Endothelial cell of umbilical vein (primary cell): ENCODE data around the gene PEX19. TPM values are rescaled to one million over a fixed set of nuclear protein-coding genes. Genes with fewer than 3 reads are reported as not detected.
A peak's percentile ranks its signal among the peaks of the same experiment; 100 is the strongest.

Source experiments
- BruUV-seq: library from RNA; stranded (reverse); fragments of 400-500 nt; replicated peaks from 2 replicates; lab custom pipeline; 2021; lab: Mats Ljungman, UMichigan
- CTCF ChIA-PET: fragments of 300-600, 350-600 bp; sonication (Branson Sonifier 250); formaldehyde crosslinking; loops from one replicate; lab custom pipeline; 2021; ENCODE audit warnings: antibody characterized with exemption, inconsistent platforms; lab: Charles Lee
- POLR2A ChIA-PET: fragments of 300-600, 350-600 bp; sonication (Branson Sonifier 250); formaldehyde crosslinking; loops from one replicate; lab custom pipeline; 2021; ENCODE audit warnings: antibody characterized with exemption, inconsistent platforms; lab: Charles Lee
- DNase-seq: peaks from one replicate; pipeline ENCODE4 v3.0.0-alpha.2; 2011; ENCODE audit warnings: low read depth, low spot score
- FAIRE-seq: peaks from 2 replicates; lab custom pipeline; 2011; peaks lifted over from hg19 to GRCh38; lab: Jason Lieb, UNC
- H2AFZ ChIP-seq: 2 replicates; pipeline ENCODE4 v1.6.0; 2012; ENCODE audit warnings: low read depth, low read length, control low read depth, inconsistent platforms
- H3K27ac ChIP-seq: 2 replicates; pipeline ENCODE4 v1.5.1; 2011; ENCODE audit warnings: low read depth, mild to moderate bottlenecking, control low read depth, low read length, moderate library complexity; ENCODE audit not compliant: insufficient read depth
- H3K27me3 ChIP-seq, 2 experiments: 2 replicates each; pipeline versions ENCODE4 v1.6.0 to v1.6.1; 2011; ENCODE audit warnings: low read length in 2 of 2, mixed read lengths in 1 of 2; ENCODE audit not compliant: control insufficient read depth in 2 of 2, insufficient read depth in 2 of 2
- H3K36me3 ChIP-seq, 2 experiments: 2 replicates in 1 of 2; 3 replicates in 1 of 2; pipeline ENCODE4 v1.5.1; 2011; ENCODE audit warnings: low read length in 2 of 2, mild to moderate bottlenecking in 1 of 2, moderate library complexity in 1 of 2; ENCODE audit not compliant: control insufficient read depth in 2 of 2, insufficient read depth in 2 of 2; ENCODE audit errors: extremely low read depth in 1 of 2
- H3K4me1 ChIP-seq: 3 replicates; pipeline ENCODE4 v1.5.1; 2011; ENCODE audit warnings: mild to moderate bottlenecking, low read length; ENCODE audit not compliant: control insufficient read depth, insufficient read depth; ENCODE audit errors: extremely low read depth
- H3K4me2 ChIP-seq: 2 replicates; pipeline ENCODE4 v1.6.1; 2011; ENCODE audit warnings: low read length, control low read depth, mixed read lengths; ENCODE audit not compliant: insufficient read depth
- H3K4me3 ChIP-seq, 3 experiments: fragments of 200-600 bp in 1 of 3; sonication (generic), shearing (Covaris generic) in 1 of 3; replicated peaks in 1 of 3; 2 replicates each; pipeline ENCODE4 v1.5.1; 2011 to 2016; ENCODE audit warnings: control low read depth in 3 of 3, low read length in 3 of 3, mild to moderate bottlenecking in 2 of 3, inconsistent platforms in 1 of 3, low read depth in 1 of 3, moderate library complexity in 1 of 3; ENCODE audit not compliant: insufficient read depth in 1 of 3
- H3K79me2 ChIP-seq: 2 replicates; pipeline ENCODE4 v1.6.0; 2012; ENCODE audit warnings: low read length, inconsistent platforms; ENCODE audit not compliant: control insufficient read depth, insufficient read depth
- H3K9ac ChIP-seq: replicated peaks from 2 replicates; pipeline ENCODE3; 2011; ENCODE audit warnings: low read length, control low read depth; ENCODE audit not compliant: insufficient read depth; ENCODE audit errors: extremely low read depth
- H3K9me1 ChIP-seq: replicated peaks from 3 replicates; pipeline ENCODE4 v1.6.0; 2011; ENCODE audit warnings: mild to moderate bottlenecking, low read length; ENCODE audit not compliant: control insufficient read depth, insufficient read depth; ENCODE audit errors: extremely low read depth
- H3K9me3 ChIP-seq: replicated peaks from 2 replicates; pipeline ENCODE4 v1.5.1; 2012; ENCODE audit warnings: low read length, inconsistent platforms; ENCODE audit not compliant: control insufficient read depth, insufficient read depth
- H4K20me1 ChIP-seq: replicated peaks from 2 replicates; pipeline ENCODE3; 2011; ENCODE audit warnings: mild to moderate bottlenecking, low read length; ENCODE audit not compliant: control insufficient read depth, insufficient read depth; ENCODE audit errors: extremely low read depth
- EZH2 ChIP-seq: IDR thresholded peaks from 2 replicates; pipeline ENCODE4 v1.6.1; 2012; ENCODE audit warnings: borderline replicate concordance, low read depth, mild to moderate bottlenecking, moderate library complexity, low read length, inconsistent platforms; ENCODE audit not compliant: severe bottlenecking
- FOS ChIP-seq: IDR thresholded peaks from 2 replicates; pipeline ENCODE4 v1.6.1; 2011; ENCODE audit warnings: mild to moderate bottlenecking, low read length, moderate library complexity, borderline replicate concordance; ENCODE audit not compliant: insufficient read depth
- GATA2 ChIP-seq: IDR thresholded peaks from 2 replicates; pipeline ENCODE4 v1.7.0; 2011; ENCODE audit warnings: low read depth, mild to moderate bottlenecking, moderate library complexity, mixed read lengths, low read length; ENCODE audit not compliant: insufficient read length, insufficient read depth
- JUN ChIP-seq: IDR thresholded peaks from 2 replicates; pipeline ENCODE4 v1.6.1; 2011; ENCODE audit warnings: borderline replicate concordance, low read depth; ENCODE audit not compliant: insufficient read length, insufficient read depth
- MYC ChIP-seq: IDR thresholded peaks from one replicate; pipeline ENCODE4 v1.6.1; 2011; ENCODE audit warnings: mild to moderate bottlenecking, low read depth, low read length
- POLR2A ChIP-seq: IDR thresholded peaks from 2 replicates; pipeline ENCODE4 v1.6.1; 2012; ENCODE audit warnings: low read depth, mild to moderate bottlenecking, control low read depth, low read length
- POLR2AphosphoS5 ChIP-seq: IDR thresholded peaks from 2 replicates; pipeline ENCODE4 v1.6.1; 2012; ENCODE audit warnings: low read depth, mild to moderate bottlenecking, control low read depth, low read length, moderate library complexity; ENCODE audit not compliant: insufficient read depth
- dilution Hi-C: fragments of 300-500 bp; cut with MboI; formaldehyde crosslinking; loops from one replicate; pipeline ENCODE4 v1.15.0; 2019; ENCODE audit warnings: low sequenced_read_pairs; ENCODE audit not compliant: extremely low pct_ligation_motif_present
- intact Hi-C: fragments of 100-400 bp; cut with micrococcal nuclease; formaldehyde crosslinking; loops from one replicate; pipeline ENCODE4 v1.10.0; 2022
- polyA plus RNA-seq, 4 experiments: library from polyadenylated mRNA; depleted of rRNA in 3 of 4; stranded (reverse) in 3 of 4; unstranded in 1 of 4; fragments of >200 nt; gene quantifications; 2 replicates each; pipeline versions ENCODE4 v1.2.1 to v1.2.3, GENCODE V29; 2011 to 2012; ENCODE audit warnings: missing spikeins in 1 of 4
- total RNA-seq: library from RNA; stranded (reverse); gene quantifications from 2 replicates; pipeline ENCODE4 v1.2.3, GENCODE V29; 2021
- TF ChIP-seq, protein P1 (sequence below), 2 donors: IDR thresholded peaks; 1 replicate in 1 of 2; 2 replicates in 1 of 2; pipeline ENCODE4 v1.5.1; 2011; ENCODE audit warnings: low read length in 2 of 2, mild to moderate bottlenecking in 2 of 2, moderate library complexity in 2 of 2, control low read depth in 1 of 2, inconsistent platforms in 1 of 2, low read depth in 1 of 2; ENCODE audit not compliant: insufficient read depth in 1 of 2; ENCODE audit errors: extremely low read depth in 1 of 2
- TF ChIP-seq, protein P2 (sequence below): IDR thresholded peaks from 2 replicates; pipeline ENCODE4 v1.6.1; 2011; ENCODE audit not compliant: insufficient read depth, insufficient read length

The PEX19 gene
- total and polyA plus RNA-seq, 2 donors (not counting 3 experiments of a cell fraction or from before 2014, with no cell fraction given), result 24.4 to 38.4 TPM

DNA sequence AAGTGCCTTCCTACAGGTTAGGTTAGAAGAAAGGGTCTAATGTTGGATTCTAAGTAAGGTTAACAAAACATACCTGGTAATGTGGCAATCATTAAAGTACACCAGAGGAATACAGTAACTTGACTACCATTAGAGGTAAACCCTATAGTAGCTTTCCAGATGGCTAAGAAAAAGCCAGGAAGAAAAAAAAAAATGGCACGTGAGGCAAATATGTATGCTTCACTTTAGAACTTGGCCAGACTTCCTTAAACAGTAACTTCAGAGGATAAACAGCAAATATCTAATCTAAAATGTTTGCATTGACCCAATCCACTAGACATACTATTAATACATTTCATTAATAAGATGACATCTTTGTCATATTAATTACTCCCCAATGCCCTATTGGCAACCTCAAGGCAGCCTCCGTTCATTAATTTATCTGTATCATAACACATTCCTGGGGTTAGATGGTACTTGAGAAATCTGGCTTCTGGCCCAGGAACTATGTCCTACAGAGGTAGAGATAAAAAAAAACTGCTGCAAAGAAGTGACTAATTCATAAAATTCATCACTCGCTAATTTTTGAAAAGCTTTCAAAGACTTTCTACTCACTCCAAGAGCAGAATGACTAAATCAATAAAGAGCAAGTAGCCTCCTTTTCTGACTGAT is 28.4 kb downstream of the PEX19 start:
- H3K4me1 ChIP-seq, result peaks cover 11% of the 10 kb centered on the region
- H3K9me3 ChIP-seq, result no peaks in the 10 kb centered on the region
- H3K27ac ChIP-seq, result no peak overlapping the region
- ChIA-PET CTCF (interaction anchor here (1.1 to 3.1 kb wide), 6 partner anchors 15 to 155 kb away, joined by 3 to 17 read pairs (median 4); no protein-coding TSS in a partner anchor), POLR2A (interaction anchor here (0.6 kb wide), 2 partner anchors 8 to 29 kb away, joined by 3 to 4 read pairs; no protein-coding TSS in a partner anchor)
- H3K36me3 ChIP-seq, result peaks cover 0 to 2% of the 10 kb centered on the region in 2 experiments
- no peak overlapping the region for H3K4me3 ChIP-seq
- no TSS peak for BruUV-seq
- dilution Hi-C loops, result no loop called here
- peaks cover 2% of the 10 kb centered on the region for H4K20me1 ChIP-seq
- DNase-seq (peak; percentile 77), FAIRE-seq (no peak)
- no peak for TF ChIP-seq POLR2AphosphoS5
- TF ChIP-seq, protein P1, sequence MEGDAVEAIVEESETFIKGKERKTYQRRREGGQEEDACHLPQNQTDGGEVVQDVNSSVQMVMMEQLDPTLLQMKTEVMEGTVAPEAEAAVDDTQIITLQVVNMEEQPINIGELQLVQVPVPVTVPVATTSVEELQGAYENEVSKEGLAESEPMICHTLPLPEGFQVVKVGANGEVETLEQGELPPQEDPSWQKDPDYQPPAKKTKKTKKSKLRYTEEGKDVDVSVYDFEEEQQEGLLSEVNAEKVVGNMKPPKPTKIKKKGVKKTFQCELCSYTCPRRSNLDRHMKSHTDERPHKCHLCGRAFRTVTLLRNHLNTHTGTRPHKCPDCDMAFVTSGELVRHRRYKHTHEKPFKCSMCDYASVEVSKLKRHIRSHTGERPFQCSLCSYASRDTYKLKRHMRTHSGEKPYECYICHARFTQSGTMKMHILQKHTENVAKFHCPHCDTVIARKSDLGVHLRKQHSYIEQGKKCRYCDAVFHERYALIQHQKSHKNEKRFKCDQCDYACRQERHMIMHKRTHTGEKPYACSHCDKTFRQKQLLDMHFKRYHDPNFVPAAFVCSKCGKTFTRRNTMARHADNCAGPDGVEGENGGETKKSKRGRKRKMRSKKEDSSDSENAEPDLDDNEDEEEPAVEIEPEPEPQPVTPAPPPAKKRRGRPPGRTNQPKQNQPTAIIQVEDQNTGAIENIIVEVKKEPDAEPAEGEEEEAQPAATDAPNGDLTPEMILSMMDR (IDR thresholded peaks at IDR 0.05; ENCODE audit: extremely low read depth in 1 of 2, insufficient read depth in 1 of 2, low read depth in 1 of 2, low read length in 2 of 2), result no peak
- TF ChIP-seq, protein P2, sequence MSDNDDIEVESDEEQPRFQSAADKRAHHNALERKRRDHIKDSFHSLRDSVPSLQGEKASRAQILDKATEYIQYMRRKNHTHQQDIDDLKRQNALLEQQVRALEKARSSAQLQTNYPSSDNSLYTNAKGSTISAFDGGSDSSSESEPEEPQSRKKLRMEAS, result no peak
- no peak for TF ChIP-seq GATA2
- TF ChIP-seq MYC, result no peak
- no peak for TF ChIP-seq POLR2A
- TF ChIP-seq FOS, result no peak
- TF ChIP-seq EZH2, result no peak
- no peak for TF ChIP-seq JUN
- no peak overlapping the region for H3K9ac ChIP-seq
- intact Hi-C loops, result no loop called here
- no peak overlapping the region for H2AFZ ChIP-seq
- H3K79me2 ChIP-seq, result peaks cover 29% of the 10 kb centered on the region
- H3K9me1 ChIP-seq, result no peaks in the 10 kb centered on the region
- H3K27me3 ChIP-seq, result no peaks in the 10 kb centered on the region
- no peak overlapping the region for H3K4me2 ChIP-seq
